Mucosa of stomach (tissue), 1 donor: ENCODE results near the gene CEP192.
"Not testable (repeated sequence)": the region's sequence is repeated elsewhere in the genome, so short reads cannot be mapped to it uniquely, and the experiment has no call there.

Source experiments
- H3K27me3 ChIP-seq: one replicate; pipeline ENCODE4 v1.7.0; 2013; ENCODE audit warnings: mild to moderate bottlenecking, low read length; ENCODE audit not compliant: control insufficient read depth, insufficient read depth
- H3K36me3 ChIP-seq: one replicate; pipeline ENCODE4 v1.7.0; 2013; ENCODE audit warnings: low read length; ENCODE audit not compliant: control insufficient read depth, insufficient read depth
- H3K4me1 ChIP-seq: one replicate; pipeline ENCODE4 v1.7.0; 2013; ENCODE audit warnings: mild to moderate bottlenecking, low read length; ENCODE audit not compliant: control insufficient read depth, insufficient read depth
- H3K4me3 ChIP-seq: one replicate; pipeline ENCODE4 v1.7.0; 2013; ENCODE audit warnings: low read length
- H3K9ac ChIP-seq: one replicate; pipeline ENCODE4 v1.7.0; 2013; ENCODE audit warnings: mild to moderate bottlenecking, low read length, moderate library complexity
- H3K9me3 ChIP-seq: one replicate; pipeline ENCODE4 v1.7.0; 2013; ENCODE audit warnings: mild to moderate bottlenecking, low read length, moderate library complexity; ENCODE audit not compliant: control insufficient read depth
- donor health status: Pancreatic carcinoma.

Gene CEP192

GRCh38 chr18:13048061-13048595, 57.0 kb downstream of the CEP192 start:
- Histone ChIP-seq H3K9ac (no peak overlapping the region), H3K4me3 (no peak overlapping the region), H3K36me3 (no peaks in the 10 kb centered on the region), H3K4me1 (no peaks in the 10 kb centered on the region), H3K9me3 (no peaks in the 10 kb centered on the region), H3K27me3 (no peaks in the 10 kb centered on the region)

GRCh38 chr18:13051159-13051558, 60.0 kb downstream of the CEP192 start:
- H3K4me1 ChIP-seq, result no peaks in the 10 kb centered on the region
- H3K27me3 ChIP-seq, result no peaks in the 10 kb centered on the region
- no peaks in the 10 kb centered on the region for H3K36me3 ChIP-seq
- H3K9ac ChIP-seq, result no peak overlapping the region
- no peaks in the 10 kb centered on the region for H3K9me3 ChIP-seq
- no peak overlapping the region for H3K4me3 ChIP-seq

GRCh38 chr18:13051950-13052349, 60.8 kb downstream of the CEP192 start:
- Histone ChIP-seq H3K9ac (no peak overlapping the region), H3K27me3 (no peaks in the 10 kb centered on the region), H3K9me3 (no peaks in the 10 kb centered on the region), H3K4me1 (no peaks in the 10 kb centered on the region), H3K36me3 (no peaks in the 10 kb centered on the region), H3K4me3 (no peak overlapping the region)

GRCh38 chr18:13054336-13054735, 63.2 kb downstream of the CEP192 start:
- H3K36me3 ChIP-seq, result no peaks in the 10 kb centered on the region

GRCh38 chr18:13061630-13062189, 70.5 kb downstream of the CEP192 start:
- Histone ChIP-seq H3K9me3 (no peaks in the 10 kb centered on the region), H3K4me1 (no peaks in the 10 kb centered on the region), H3K4me3 (no peak overlapping the region), H3K27me3 (no peaks in the 10 kb centered on the region), H3K9ac (no peak overlapping the region), H3K36me3 (no peaks in the 10 kb centered on the region)

More at GRCh38 chr18:13054336-13054735, 63.2 kb downstream of the CEP192 start:
- Histone ChIP-seq H3K9ac (no peak overlapping the region), H3K4me1 (no peaks in the 10 kb centered on the region), H3K27me3 (no peaks in the 10 kb centered on the region), H3K4me3 (no peak overlapping the region), H3K9me3 (no peaks in the 10 kb centered on the region)

- no peak overlapping the region for H3K9ac ChIP-seq
- no peaks in the 10 kb centered on the region for H3K4me1 ChIP-seq
- peaks cover 4% of the 10 kb centered on the region for H3K36me3 ChIP-seq
- no peaks in the 10 kb centered on the region for H3K27me3 ChIP-seq
- H3K4me3 ChIP-seq, result no peak overlapping the region
- no peaks in the 10 kb centered on the region for H3K9me3 ChIP-seq
These were observed 76.0 kb downstream of the CEP192 start for GRCh38 chr18:13067124-13067523.

- Histone ChIP-seq H3K27me3 (no peaks in the 10 kb centered on the region), H3K4me1 (no peaks in the 10 kb centered on the region), H3K9me3 (no peaks in the 10 kb centered on the region), H3K36me3 (peaks cover 4% of the 10 kb centered on the region), H3K4me3 (no peak overlapping the region), H3K9ac (no peak overlapping the region)
These were observed 76.8 kb downstream of the CEP192 start for GRCh38 chr18:13067966-13068365.

GRCh38 chr18:13070460-13070859, 79.3 kb downstream of the CEP192 start:
- H3K9me3 ChIP-seq, result no peaks in the 10 kb centered on the region
- no peaks in the 10 kb centered on the region for H3K27me3 ChIP-seq
- no peaks in the 10 kb centered on the region for H3K4me1 ChIP-seq
- H3K4me3 ChIP-seq, result no peak overlapping the region
- H3K36me3 ChIP-seq, result peaks cover 4% of the 10 kb centered on the region
- no peak overlapping the region for H3K9ac ChIP-seq

GRCh38 chr18:13076886-13077285, 85.7 kb downstream of the CEP192 start:
- no peaks in the 10 kb centered on the region for H3K4me1 ChIP-seq
- no peak overlapping the region for H3K4me3 ChIP-seq
- peaks cover 3% of the 10 kb centered on the region for H3K36me3 ChIP-seq
- no peak overlapping the region for H3K9ac ChIP-seq
- H3K9me3 ChIP-seq, result no peaks in the 10 kb centered on the region
- no peaks in the 10 kb centered on the region for H3K27me3 ChIP-seq

- Histone ChIP-seq H3K9ac (no peak overlapping the region), H3K4me1 (no peaks in the 10 kb centered on the region), H3K4me3 (no peak overlapping the region), H3K27me3 (no peaks in the 10 kb centered on the region), H3K9me3 (no peaks in the 10 kb centered on the region), H3K36me3 (peaks cover 3% of the 10 kb centered on the region)
These were observed 86.3 kb downstream of the CEP192 start for GRCh38 chr18:13077473-13077872.

- not testable (repeated sequence) for H3K4me3 ChIP-seq, H3K4me1 ChIP-seq, H3K9ac ChIP-seq, H3K27me3 ChIP-seq, H3K36me3 ChIP-seq, H3K9me3 ChIP-seq
These were observed 86.9 kb downstream of the CEP192 start for GRCh38 chr18:13078065-13078464.

- Histone ChIP-seq H3K36me3 (no peaks in the 10 kb centered on the region), H3K4me1 (no peaks in the 10 kb centered on the region), H3K4me3 (no peak overlapping the region), H3K9ac (no peak overlapping the region), H3K9me3 (no peaks in the 10 kb centered on the region), H3K27me3 (no peaks in the 10 kb centered on the region)
These were observed 95.7 kb downstream of the CEP192 start for GRCh38 chr18:13086906-13087305.

- H3K9me3 ChIP-seq, result no peaks in the 10 kb centered on the region
- no peaks in the 10 kb centered on the region for H3K4me1 ChIP-seq
- no peak overlapping the region for H3K4me3 ChIP-seq
- H3K27me3 ChIP-seq, result no peaks in the 10 kb centered on the region
- no peak overlapping the region for H3K9ac ChIP-seq
- peaks cover 5% of the 10 kb centered on the region for H3K36me3 ChIP-seq
These were observed 104.3 kb downstream of the CEP192 start for GRCh38 chr18:13095466-13095865.
